ENCODE measurements around the gene FLT4. TPM values are rescaled to one million over a fixed set of nuclear protein-coding genes. Genes with fewer than 3 reads are reported as not detected.

FLT4 gene
- total and polyA plus RNA-seq, 4 donors, result 2.0 to 19.9 (median 7.6) TPM

DNA sequence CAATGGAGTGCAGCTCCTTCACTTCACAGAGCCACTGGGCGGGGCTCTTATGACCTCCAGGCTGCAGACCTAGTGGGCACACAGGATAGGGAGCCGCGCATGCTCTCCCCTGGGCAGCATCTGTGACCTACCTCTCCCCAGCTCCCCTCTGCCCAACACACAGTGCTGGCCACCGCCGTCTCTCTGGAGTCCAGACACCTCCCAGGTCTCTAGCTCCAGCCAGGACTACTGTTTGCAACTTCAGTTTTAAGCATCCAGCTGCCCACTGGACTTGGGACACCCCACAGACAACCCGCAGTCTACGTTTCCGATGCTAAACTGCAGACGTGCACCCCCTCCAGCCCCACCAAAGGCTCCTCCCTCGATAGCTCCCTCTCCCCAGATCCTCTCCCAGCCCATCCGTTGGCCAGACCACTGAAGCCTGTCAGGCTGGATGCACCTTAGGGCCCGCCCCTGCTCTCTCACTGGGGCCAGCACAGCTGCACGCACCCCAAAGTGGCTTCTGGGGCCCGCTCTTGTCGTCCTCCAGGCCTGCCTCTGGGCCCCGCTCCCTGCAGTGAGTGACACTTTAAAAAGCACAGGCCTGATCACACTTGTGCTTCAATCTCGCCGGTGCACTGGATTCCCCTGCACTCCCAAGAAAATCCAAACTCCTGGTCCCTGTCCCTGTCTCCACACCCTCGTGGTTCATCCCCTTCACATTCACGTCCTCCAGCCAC is 11.3 kb downstream of the FLT4 start:
- Histone ChIP-seq H3K36me3 (ENCODE audit: control insufficient read depth in 4 of 4, insufficient read depth in 3 of 4, low read depth in 1 of 4, low read length in 3 of 4) (no peaks in the 10 kb centered on the region), H3K9me3 (ENCODE audit: control insufficient read depth in 4 of 4, low read length in 3 of 4) (no peaks in the 10 kb centered on the region), H3K9ac (ENCODE audit: low read depth in 1 of 2, low read length in 2 of 2) (no peak overlapping the region), H3K4me3 (ENCODE audit: low read depth in 1 of 3, low read length in 3 of 3) (no peak overlapping the region), H3K27ac (ENCODE audit: low read depth in 1 of 2, low read length in 2 of 2) (no peak overlapping the region), H3K27me3 (ENCODE audit: control insufficient read depth in 4 of 4, insufficient read depth in 4 of 4, low read length in 3 of 4) (no peaks in the 10 kb centered on the region), H3K4me1 (ENCODE audit: control insufficient read depth in 4 of 4, insufficient read depth in 4 of 4, low read length in 3 of 4) (peaks cover 0 to 5% (median 0%) of the 10 kb centered on the region in 4 donors)
- TF ChIP-seq ATF3 (IDR thresholded peaks at IDR 0.05), result no peak
- TF ChIP-seq SP1 (IDR thresholded peaks at IDR 0.05), result no peak
- no peak for TF ChIP-seq TAF1 (conservative IDR thresholded peaks at IDR 0.05)
- no peak for TF ChIP-seq HNF4G (IDR thresholded peaks at IDR 0.05)
- TF ChIP-seq, protein P1, sequence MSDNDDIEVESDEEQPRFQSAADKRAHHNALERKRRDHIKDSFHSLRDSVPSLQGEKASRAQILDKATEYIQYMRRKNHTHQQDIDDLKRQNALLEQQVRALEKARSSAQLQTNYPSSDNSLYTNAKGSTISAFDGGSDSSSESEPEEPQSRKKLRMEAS (IDR thresholded peaks at IDR 0.05), result no peak
- TF ChIP-seq RAD21 (IDR thresholded peaks at IDR 0.05), result no peak
- TF ChIP-seq REST (IDR thresholded peaks at IDR 0.05), result no peak
- no peak for TF ChIP-seq YY1 (IDR thresholded peaks at IDR 0.05)
- DNase-seq (ENCODE audit: low spot score), result no peak
- WGBS, result 63% methylated on average over 20 of the region's 20 CpGs

DNA sequence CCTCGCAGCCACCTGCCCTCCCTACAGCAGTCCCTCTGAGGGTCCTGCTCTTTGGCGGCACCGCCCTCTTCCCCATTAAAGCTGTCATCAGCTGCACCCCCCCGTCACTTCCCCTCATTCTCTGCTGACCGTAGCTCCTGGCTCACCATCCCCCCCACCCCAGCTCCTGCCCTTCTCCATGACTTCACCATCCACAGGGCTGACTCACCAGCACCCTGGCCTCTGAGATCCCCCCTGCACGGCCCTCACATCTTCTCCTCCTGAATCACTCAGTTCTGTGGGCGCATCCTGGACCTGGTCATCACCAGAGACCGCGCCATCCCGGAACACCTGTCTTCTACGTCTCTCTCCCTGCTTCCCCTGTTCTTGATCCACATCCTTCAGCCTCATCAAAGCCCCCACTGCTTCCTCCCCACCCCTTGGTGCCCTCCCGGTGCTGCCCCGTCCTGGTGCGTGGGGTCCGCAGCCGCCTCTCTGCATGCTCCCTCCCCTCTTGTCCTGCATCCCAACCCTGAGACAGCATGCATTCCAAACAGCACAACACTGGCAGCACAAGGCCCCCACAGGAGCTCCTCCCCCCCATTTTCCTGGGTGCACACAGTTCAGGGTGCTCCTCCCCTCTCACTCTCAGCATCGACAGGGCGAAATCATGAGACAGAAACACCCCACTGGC is 12.9 kb downstream of the FLT4 start:
- no peaks in the 10 kb centered on the region for H3K9me3 ChIP-seq (ENCODE audit: control insufficient read depth in 4 of 4, low read length in 3 of 4)
- H3K4me1 ChIP-seq (ENCODE audit: control insufficient read depth in 4 of 4, insufficient read depth in 4 of 4, low read length in 3 of 4), result peaks cover 0 to 5% (median 0%) of the 10 kb centered on the region in 4 donors
- no peak overlapping the region for H3K4me3 ChIP-seq (ENCODE audit: low read depth in 1 of 3, low read length in 3 of 3)
- H3K9ac ChIP-seq (ENCODE audit: low read depth in 1 of 2, low read length in 2 of 2), result no peak overlapping the region
- no peak for DNase-seq (ENCODE audit: low spot score)
- H3K36me3 ChIP-seq (ENCODE audit: control insufficient read depth in 4 of 4, insufficient read depth in 3 of 4, low read depth in 1 of 4, low read length in 3 of 4), result no peaks in the 10 kb centered on the region
- no peaks in the 10 kb centered on the region for H3K27me3 ChIP-seq (ENCODE audit: control insufficient read depth in 4 of 4, insufficient read depth in 4 of 4, low read length in 3 of 4)
- TF ChIP-seq ATF3 (IDR thresholded peaks at IDR 0.05) (no peak), SP1 (IDR thresholded peaks at IDR 0.05) (no peak), TAF1 (conservative IDR thresholded peaks at IDR 0.05) (no peak), RAD21 (IDR thresholded peaks at IDR 0.05) (no peak), YY1 (IDR thresholded peaks at IDR 0.05) (no peak), HNF4A (conservative IDR thresholded peaks at IDR 0.05) (no peak), REST (IDR thresholded peaks at IDR 0.05) (no peak), NR2F2 (IDR thresholded peaks at IDR 0.05) (no peak), JUND (IDR thresholded peaks at IDR 0.05) (no peak), FOXA2 (IDR thresholded peaks at IDR 0.05) (no peak)
- TF ChIP-seq, protein P2, sequence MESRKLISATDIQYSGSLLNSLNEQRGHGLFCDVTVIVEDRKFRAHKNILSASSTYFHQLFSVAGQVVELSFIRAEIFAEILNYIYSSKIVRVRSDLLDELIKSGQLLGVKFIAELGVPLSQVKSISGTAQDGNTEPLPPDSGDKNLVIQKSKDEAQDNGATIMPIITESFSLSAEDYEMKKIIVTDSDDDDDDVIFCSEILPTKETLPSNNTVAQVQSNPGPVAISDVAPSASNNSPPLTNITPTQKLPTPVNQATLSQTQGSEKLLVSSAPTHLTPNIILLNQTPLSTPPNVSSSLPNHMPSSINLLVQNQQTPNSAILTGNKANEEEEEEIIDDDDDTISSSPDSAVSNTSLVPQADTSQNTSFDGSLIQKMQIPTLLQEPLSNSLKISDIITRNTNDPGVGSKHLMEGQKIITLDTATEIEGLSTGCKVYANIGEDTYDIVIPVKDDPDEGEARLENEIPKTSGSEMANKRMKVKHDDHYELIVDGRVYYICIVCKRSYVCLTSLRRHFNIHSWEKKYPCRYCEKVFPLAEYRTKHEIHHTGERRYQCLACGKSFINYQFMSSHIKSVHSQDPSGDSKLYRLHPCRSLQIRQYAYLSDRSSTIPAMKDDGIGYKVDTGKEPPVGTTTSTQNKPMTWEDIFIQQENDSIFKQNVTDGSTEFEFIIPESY (IDR thresholded peaks at IDR 0.05), result no peak
- TF ChIP-seq, protein P1 (IDR thresholded peaks at IDR 0.05), result no peak
- no peak overlapping the region for H3K27ac ChIP-seq (ENCODE audit: low read depth in 1 of 2, low read length in 2 of 2)
- 68% methylated on average over 18 of the region's 18 CpGs for WGBS

Measured in liver (tissue), 9 donors.